H9 (cell line): ENCODE measurements around the gene WFS1. TPM values are rescaled to one million over a fixed set of nuclear protein-coding genes. Genes with fewer than 3 reads are reported as not detected.

Source experiments
- DNase-seq: peaks from one replicate; pipeline ENCODE4 v3.0.0-alpha.2; 2017
- H2AFZ ChIP-seq: one replicate; pipeline ENCODE4 v1.6.1; 2013; ENCODE audit warnings: mild to moderate bottlenecking, low read length, control low read depth, moderate library complexity
- H2AK5ac ChIP-seq: 2 replicates; pipeline ENCODE4 v1.6.1; 2013; ENCODE audit warnings: low read length, control low read depth, mixed read lengths; ENCODE audit not compliant: insufficient read length
- H2BK120ac ChIP-seq: one replicate; pipeline ENCODE4 v1.6.1; 2013; ENCODE audit warnings: low read depth, mild to moderate bottlenecking, low read length, control low read depth, inconsistent platforms; ENCODE audit not compliant: poor library complexity, severe bottlenecking
- H2BK12ac ChIP-seq: 2 replicates; pipeline ENCODE4 v1.6.1; 2013; ENCODE audit warnings: low read length, control low read depth, mixed read lengths, low read depth; ENCODE audit not compliant: insufficient read length
- H2BK15ac ChIP-seq: 2 replicates; pipeline ENCODE4 v1.6.1; 2013; ENCODE audit warnings: low read depth, low read length, control low read depth
- H2BK20ac ChIP-seq: one replicate; pipeline ENCODE4 v1.6.1; 2013; ENCODE audit warnings: low read depth, mild to moderate bottlenecking, low read length, control low read depth, inconsistent platforms; ENCODE audit not compliant: poor library complexity, severe bottlenecking
- H2BK5ac ChIP-seq: 2 replicates; pipeline ENCODE4 v1.6.1; 2013; ENCODE audit warnings: low read length, control low read depth, mixed read lengths; ENCODE audit not compliant: insufficient read length
- H3K14ac ChIP-seq: 2 replicates; pipeline ENCODE4 v1.6.1; 2013; ENCODE audit warnings: low read length, control low read depth; ENCODE audit not compliant: insufficient read depth
- H3K18ac ChIP-seq: 2 replicates; pipeline ENCODE4 v1.6.1; 2013; ENCODE audit warnings: low read depth, mild to moderate bottlenecking, mixed read lengths, low read length, control low read depth; ENCODE audit not compliant: insufficient read length
- H3K23ac ChIP-seq: 2 replicates; pipeline ENCODE4 v1.6.1; 2013; ENCODE audit warnings: low read length, control low read depth, mixed read lengths, low read depth; ENCODE audit not compliant: insufficient read length
- H3K23me2 ChIP-seq: 2 replicates; pipeline ENCODE4 v1.6.1; 2013; ENCODE audit warnings: low read depth, mild to moderate bottlenecking, mixed read lengths, low read length, control low read depth; ENCODE audit not compliant: insufficient read length, poor library complexity, severe bottlenecking
- H3K27ac ChIP-seq: 2 replicates; pipeline ENCODE4 v1.5.1; 2013; ENCODE audit warnings: low read length, control low read depth, mixed read lengths, low read depth; ENCODE audit not compliant: insufficient read length
- H3K27me3 ChIP-seq: 2 replicates; pipeline ENCODE4 v1.6.1; 2013; ENCODE audit warnings: low read length, control low read depth, inconsistent platforms; ENCODE audit not compliant: insufficient read depth
- H3K4ac ChIP-seq: 2 replicates; pipeline ENCODE4 v1.6.1; 2013; ENCODE audit warnings: low read depth, mild to moderate bottlenecking, control low read depth, inconsistent platforms, low read length, moderate library complexity
- H3K4me1 ChIP-seq: 2 replicates; pipeline ENCODE4 v1.6.1; 2013; ENCODE audit warnings: low read length, control low read depth, inconsistent platforms; ENCODE audit not compliant: insufficient read depth
- H3K4me2 ChIP-seq: 2 replicates; pipeline ENCODE4 v1.6.1; 2013; ENCODE audit warnings: low read length, control low read depth, mixed read lengths; ENCODE audit not compliant: insufficient read length, insufficient read depth
- H3K56ac ChIP-seq: 2 replicates; pipeline ENCODE4 v1.6.1; 2013; ENCODE audit warnings: low read depth, mild to moderate bottlenecking, mixed read lengths, low read length, control low read depth; ENCODE audit not compliant: insufficient read length
- H3K79me1 ChIP-seq: 2 replicates; pipeline ENCODE4 v1.6.1; 2013; ENCODE audit warnings: low read depth, mild to moderate bottlenecking, moderate library complexity, low read length, control low read depth, inconsistent platforms; ENCODE audit not compliant: insufficient read depth, poor library complexity, severe bottlenecking
- H3K79me2 ChIP-seq: 2 replicates; pipeline ENCODE4 v1.6.1; 2013; ENCODE audit warnings: low read length, control low read depth, inconsistent platforms; ENCODE audit not compliant: insufficient read depth
- H3K9ac ChIP-seq: 2 replicates; pipeline ENCODE4 v1.6.1; 2013; ENCODE audit warnings: low read length, control low read depth, mixed read lengths; ENCODE audit not compliant: insufficient read length; ENCODE audit errors: extremely low read depth
- H3K9me3 ChIP-seq: one replicate; pipeline ENCODE4 v1.6.1; 2013; ENCODE audit warnings: low read depth, low read length, inconsistent platforms; ENCODE audit not compliant: control insufficient read depth
- H3T11ph ChIP-seq: one replicate; pipeline ENCODE4 v1.6.1; 2013; ENCODE audit warnings: mild to moderate bottlenecking, low read length, control low read depth, inconsistent platforms
- H4K20me1 ChIP-seq: one replicate; pipeline ENCODE4 v1.6.1; 2013; ENCODE audit not compliant: control insufficient read depth, insufficient read length, insufficient read depth
- H4K5ac ChIP-seq: 2 replicates; pipeline ENCODE4 v1.6.1; 2013; ENCODE audit warnings: low read depth, mild to moderate bottlenecking, mixed read lengths, low read length, control low read depth; ENCODE audit not compliant: insufficient read length
- H4K8ac ChIP-seq: replicated peaks from 2 replicates; pipeline ENCODE4 v1.6.1; 2013; ENCODE audit warnings: low read length, control low read depth, mixed read lengths, low read depth; ENCODE audit not compliant: insufficient read length
- H4K91ac ChIP-seq: 2 replicates; pipeline ENCODE4 v1.6.1; 2013; ENCODE audit warnings: low read depth, mild to moderate bottlenecking, moderate library complexity, mixed read lengths, low read length, control low read depth; ENCODE audit not compliant: insufficient read length
- H3K27ac Mint-ChIP-seq, 3 experiments: 2 replicates in 2 of 3; 3 replicates in 1 of 3; pipeline ENCODE4 v1.8.0; 2020 to 2021; ENCODE audit warnings: mixed read lengths in 3 of 3, mild to moderate bottlenecking in 1 of 3, moderate library complexity in 1 of 3
- H3K27me3 Mint-ChIP-seq: 2 replicates; pipeline ENCODE4 v1.8.0; 2021; ENCODE audit warnings: low read depth, mild to moderate bottlenecking, moderate library complexity, mixed read lengths
- H3K36me3 Mint-ChIP-seq, 3 experiments: 2 replicates in 2 of 3; 3 replicates in 1 of 3; pipeline ENCODE4 v1.8.0; 2020 to 2021; ENCODE audit warnings: low read depth in 3 of 3, mixed read lengths in 3 of 3; ENCODE audit not compliant: insufficient read depth in 1 of 3
- H3K4me1 Mint-ChIP-seq, 2 experiments: 2 replicates each; pipeline ENCODE4 v1.8.0; 2020; ENCODE audit warnings: mixed read lengths in 2 of 2
- H3K4me3 Mint-ChIP-seq, 2 experiments: 2 replicates in 1 of 2; 3 replicates in 1 of 2; pipeline ENCODE4 v1.8.0; 2020 to 2021; ENCODE audit warnings: mild to moderate bottlenecking in 2 of 2, mixed read lengths in 2 of 2, moderate library complexity in 1 of 2
- H3K9me3 Mint-ChIP-seq, 2 experiments: 2 replicates in 1 of 2; 3 replicates in 1 of 2; pipeline ENCODE4 v1.8.0; 2020; ENCODE audit warnings: mild to moderate bottlenecking in 2 of 2, mixed read lengths in 2 of 2, moderate library complexity in 1 of 2
- CTCF ChIP-seq: fragments of 200-600 bp; sonication (generic); conservative IDR thresholded peaks from 3 replicates; pipeline ENCODE4 v1.8.0; 2021; ENCODE audit warnings: antibody characterized with exemption, mild to moderate bottlenecking
- WGBS: extraction: QIAGEN DNeasy Blood & Tissue Kit; methylation state at CpG from one replicate; pipeline ENCODE4 v1.1.7; 2013; ENCODE audit warnings: missing lambda C conversion rate, low lambda C conversion rate, mixed read lengths; ENCODE audit not compliant: insufficient read length; ENCODE audit errors: extremely low coverage; 5-methylcytosine and 5-hydroxymethylcytosine counted together
- total RNA-seq: library from RNA; stranded (reverse); gene quantifications from 2 replicates; pipeline ENCODE4 v1.2.1, GENCODE V29; 2021

WFS1 gene
- total RNA-seq, 1 experiment from 2014 or later, result 18.9 TPM

DNA sequence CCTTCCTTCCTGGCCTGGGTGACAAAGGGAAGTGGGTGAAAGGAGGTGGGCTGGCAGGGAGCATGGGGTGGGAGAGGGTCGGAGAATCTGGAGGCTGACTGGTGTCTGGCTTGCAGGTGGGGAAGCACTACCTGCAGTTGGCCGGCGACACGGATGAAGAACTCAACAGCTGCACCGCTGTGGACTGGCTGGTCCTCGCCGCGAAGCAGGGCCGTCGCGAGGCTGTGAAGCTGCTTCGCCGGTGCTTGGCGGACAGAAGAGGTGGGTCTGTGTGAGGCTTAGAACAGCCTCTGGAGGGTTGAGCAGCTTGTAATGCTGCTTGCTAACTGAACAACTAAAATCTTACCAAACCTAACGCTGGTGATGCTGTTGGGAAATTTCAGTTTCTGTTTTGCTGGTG lies 19.2 kb downstream of the WFS1 start:
- H3K36me3 Mint-ChIP-seq, result peaks cover 4 to 32% (median 21%) of the 10 kb centered on the region in 3 experiments
- Histone ChIP-seq H3K23me2 (no peaks in the 10 kb centered on the region), H3K9me3 (no peaks in the 10 kb centered on the region), H3K18ac (no peak overlapping the region), H3K23ac (no peak overlapping the region), H3K56ac (no peak overlapping the region), H2BK120ac (no peak overlapping the region), H3K4me2 (no peak overlapping the region), H3K4me1 (no peaks in the 10 kb centered on the region), H2AK5ac (no peak overlapping the region), H4K5ac (no peak overlapping the region), H2BK12ac (no peak overlapping the region), H3K79me1 (no peaks in the 10 kb centered on the region), H3K9ac (no peak overlapping the region), H4K8ac (no peak overlapping the region), H4K91ac (no peak overlapping the region), H2BK20ac (no peak overlapping the region), H3T11ph (no peak overlapping the region), H2AFZ (no peak overlapping the region), H3K14ac (no peak overlapping the region), H3K27me3 (no peaks in the 10 kb centered on the region), H2BK15ac (no peak overlapping the region), H4K20me1 (no peaks in the 10 kb centered on the region), H3K27ac (no peak overlapping the region), H3K79me2 (no peaks in the 10 kb centered on the region), H3K4ac (no peak overlapping the region), H2BK5ac (no peak overlapping the region)
- WGBS, result no CpG with 5 or more reads among the region's 15 CpGs
- no peaks in the 10 kb centered on the region for H3K4me1 Mint-ChIP-seq
- DNase-seq, result no peak
- no peaks in the 10 kb centered on the region for H3K9me3 Mint-ChIP-seq
- H3K27me3 Mint-ChIP-seq, result no peaks in the 10 kb centered on the region; the same call in 1 of the 2 replicates
- no peak for TF ChIP-seq CTCF
- H3K4me3 Mint-ChIP-seq, result no peak overlapping the region
- no peak overlapping the region; a peak in 2 of 7 replicates for H3K27ac Mint-ChIP-seq
